HEK293 (cell line): ENCODE results near the gene LCA5L.
A peak's percentile ranks its signal among the peaks of the same experiment; 100 is the strongest.
"Not testable (repeated sequence)": the region's sequence is repeated elsewhere in the genome, so short reads cannot be mapped to it uniquely, and the experiment has no call there.

Source experiments
- CTCF ChIA-PET: fragments of 350-600 bp; formaldehyde crosslinking; extraction: SDS; loops from one replicate; lab custom pipeline; 2021; ENCODE audit warnings: antibody characterized with exemption; lab: Yijun Ruan, JAX
- POLR2A ChIA-PET: fragments of 300-600 bp; formaldehyde crosslinking; extraction: SDS; loops from one replicate; lab custom pipeline; 2020; ENCODE audit warnings: antibody characterized with exemption, inconsistent platforms; lab: Yijun Ruan, JAX
- H3K27ac ChIP-seq: fragments of 200-500 bp; sonication (Bioruptor generic); 2 replicates; pipeline ENCODE4 v1.5.1; 2014; ENCODE audit warnings: low read depth, low read length, control low read depth, inconsistent platforms; ENCODE audit errors: extremely low read depth
- H3K36me3 ChIP-seq, 2 experiments: fragments of 200-500 bp in 1 of 2; sonication (Bioruptor generic) in 1 of 2; 1 replicate in 1 of 2; 2 replicates in 1 of 2; pipeline ENCODE4 v1.5.1; 2014 to 2017; ENCODE audit warnings: inconsistent platforms in 2 of 2, low read length in 2 of 2; ENCODE audit not compliant: control insufficient read depth in 2 of 2, insufficient read depth in 1 of 2
- H3K4me1 ChIP-seq: fragments of 200-500 bp; sonication (Bioruptor generic); 2 replicates; pipeline ENCODE4 v1.5.1; 2014; ENCODE audit warnings: mild to moderate bottlenecking, low read length, inconsistent platforms; ENCODE audit not compliant: control insufficient read depth, insufficient read depth
- H3K4me3 ChIP-seq: 2 replicates; pipeline ENCODE4 v1.5.1; 2011; ENCODE audit warnings: low read depth, mild to moderate bottlenecking, control low read depth, low read length, moderate library complexity
- H3K9me3 ChIP-seq: fragments of 200-500 bp; sonication (Bioruptor generic); 2 replicates; pipeline ENCODE4 v1.5.1; 2014; ENCODE audit warnings: low read depth, low read length, inconsistent platforms; ENCODE audit not compliant: control insufficient read depth, insufficient read depth
- HOXD13 ChIP-seq: sonication (generic); formaldehyde crosslinking; IDR thresholded peaks from 2 replicates; pipeline ENCODE4 v1.8.0; 2022; ENCODE audit warnings: missing genetic modification reagents, borderline replicate concordance
- KLF16 ChIP-seq: fragments of 450-650 bp; formaldehyde crosslinking; IDR thresholded peaks from 2 replicates; pipeline ENCODE4 v1.5.1; 2017; ENCODE audit warnings: missing biosample characterization, missing genetic modification characterization
- PRDM1 ChIP-seq: fragments of 450-650 bp; formaldehyde crosslinking; IDR thresholded peaks from 2 replicates; pipeline ENCODE4; 2016; ENCODE audit warnings: missing biosample characterization, missing genetic modification characterization
- ZNF121 ChIP-seq: fragments of 450-650 bp; formaldehyde crosslinking; IDR thresholded peaks from 2 replicates; pipeline ENCODE4 v1.5.1; 2016; ENCODE audit warnings: missing biosample characterization, missing genetic modification characterization
- ZNF48 ChIP-seq: fragments of 450-650 bp; formaldehyde crosslinking; IDR thresholded peaks from 2 replicates; pipeline ENCODE4 v1.5.1; 2016; ENCODE audit warnings: missing biosample characterization, missing genetic modification characterization
- ZNF561 ChIP-seq: fragments of 450-650 bp; IDR thresholded peaks from 2 replicates; pipeline ENCODE4 v1.5.1; 2018; ENCODE audit warnings: missing biosample characterization, missing genetic modification characterization, borderline replicate concordance
- ZNF701 ChIP-seq: fragments of 450-650 bp; formaldehyde crosslinking; IDR thresholded peaks from 2 replicates; pipeline ENCODE4 v1.5.1; 2016; ENCODE audit warnings: missing biosample characterization, missing genetic modification characterization
- ZNF76 ChIP-seq: fragments of 450-650 bp; formaldehyde crosslinking; IDR thresholded peaks from 2 replicates; pipeline ENCODE4; 2016; ENCODE audit warnings: low read depth, missing biosample characterization, missing genetic modification characterization, borderline replicate concordance
- ZNF777 ChIP-seq: fragments of 450-650 bp; formaldehyde crosslinking; IDR thresholded peaks from 2 replicates; pipeline ENCODE4 v1.5.1; 2017; ENCODE audit warnings: missing biosample characterization, missing genetic modification characterization, borderline replicate concordance
- TF ChIP-seq, protein P1 (sequence below): fragments of 450-650 bp; formaldehyde crosslinking; IDR thresholded peaks from 2 replicates; pipeline ENCODE4 v1.5.1; 2017; ENCODE audit warnings: missing biosample characterization, missing genetic modification characterization
- TF ChIP-seq, protein P2 (sequence below): fragments of 450-650 bp; formaldehyde crosslinking; conservative IDR thresholded peaks from 2 replicates; pipeline ENCODE4 v1.5.1; 2016; ENCODE audit warnings: low read depth, missing biosample characterization, missing genetic modification characterization
- TF ChIP-seq, protein P3 (sequence below): fragments of 450-650 bp; formaldehyde crosslinking; IDR thresholded peaks from 2 replicates; pipeline ENCODE4 v1.5.1; 2016; ENCODE audit warnings: missing biosample characterization, missing genetic modification characterization

The LCA5L gene

DNA sequence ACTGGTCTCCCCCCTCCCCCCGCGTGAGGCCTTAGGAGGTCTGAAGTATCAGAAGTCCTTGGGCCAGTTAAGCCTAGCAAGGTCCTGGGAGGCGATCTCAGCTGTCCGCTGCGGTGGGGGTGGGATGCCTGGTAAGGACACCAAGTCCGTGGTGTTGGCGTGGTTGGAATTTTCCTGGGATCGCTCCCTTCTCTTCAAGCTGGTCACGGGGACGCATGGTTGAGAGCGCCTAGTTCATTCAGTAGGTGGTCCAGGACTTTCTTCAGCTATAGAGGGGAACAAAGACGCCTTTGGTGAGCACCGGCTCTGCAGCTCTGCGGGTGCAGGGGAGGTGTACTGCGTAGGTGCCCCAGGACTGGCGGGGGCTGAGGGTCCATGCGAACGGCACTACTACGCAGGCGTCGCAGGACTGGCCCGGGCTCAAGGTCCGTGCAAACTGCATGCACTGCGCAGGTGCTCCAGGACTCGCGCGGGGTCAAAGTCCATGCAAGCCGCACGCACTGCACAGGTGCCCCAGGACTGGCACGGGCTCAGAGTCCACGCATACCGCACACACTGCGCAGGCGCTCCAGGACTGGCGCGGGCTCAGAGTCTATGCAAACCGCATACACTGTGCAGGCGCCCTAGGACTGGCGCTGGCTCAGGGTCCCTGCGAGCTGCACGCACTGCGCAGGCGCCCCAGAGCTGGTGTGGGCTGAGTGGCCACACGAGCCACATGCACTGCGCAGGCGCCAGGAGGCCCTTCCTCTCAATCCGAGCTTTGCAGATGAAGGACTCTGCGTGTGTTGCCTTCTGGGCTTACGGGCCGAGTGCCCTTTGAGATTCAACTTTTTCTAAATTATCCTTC, 60.1 kb downstream of the LCA5L start (continued):
- TF ChIP-seq, protein P1, sequence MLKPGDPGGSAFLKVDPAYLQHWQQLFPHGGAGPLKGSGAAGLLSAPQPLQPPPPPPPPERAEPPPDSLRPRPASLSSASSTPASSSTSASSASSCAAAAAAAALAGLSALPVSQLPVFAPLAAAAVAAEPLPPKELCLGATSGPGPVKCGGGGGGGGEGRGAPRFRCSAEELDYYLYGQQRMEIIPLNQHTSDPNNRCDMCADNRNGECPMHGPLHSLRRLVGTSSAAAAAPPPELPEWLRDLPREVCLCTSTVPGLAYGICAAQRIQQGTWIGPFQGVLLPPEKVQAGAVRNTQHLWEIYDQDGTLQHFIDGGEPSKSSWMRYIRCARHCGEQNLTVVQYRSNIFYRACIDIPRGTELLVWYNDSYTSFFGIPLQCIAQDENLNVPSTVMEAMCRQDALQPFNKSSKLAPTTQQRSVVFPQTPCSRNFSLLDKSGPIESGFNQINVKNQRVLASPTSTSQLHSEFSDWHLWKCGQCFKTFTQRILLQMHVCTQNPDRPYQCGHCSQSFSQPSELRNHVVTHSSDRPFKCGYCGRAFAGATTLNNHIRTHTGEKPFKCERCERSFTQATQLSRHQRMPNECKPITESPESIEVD (tag by site-specific recombination): no peak

DNA sequence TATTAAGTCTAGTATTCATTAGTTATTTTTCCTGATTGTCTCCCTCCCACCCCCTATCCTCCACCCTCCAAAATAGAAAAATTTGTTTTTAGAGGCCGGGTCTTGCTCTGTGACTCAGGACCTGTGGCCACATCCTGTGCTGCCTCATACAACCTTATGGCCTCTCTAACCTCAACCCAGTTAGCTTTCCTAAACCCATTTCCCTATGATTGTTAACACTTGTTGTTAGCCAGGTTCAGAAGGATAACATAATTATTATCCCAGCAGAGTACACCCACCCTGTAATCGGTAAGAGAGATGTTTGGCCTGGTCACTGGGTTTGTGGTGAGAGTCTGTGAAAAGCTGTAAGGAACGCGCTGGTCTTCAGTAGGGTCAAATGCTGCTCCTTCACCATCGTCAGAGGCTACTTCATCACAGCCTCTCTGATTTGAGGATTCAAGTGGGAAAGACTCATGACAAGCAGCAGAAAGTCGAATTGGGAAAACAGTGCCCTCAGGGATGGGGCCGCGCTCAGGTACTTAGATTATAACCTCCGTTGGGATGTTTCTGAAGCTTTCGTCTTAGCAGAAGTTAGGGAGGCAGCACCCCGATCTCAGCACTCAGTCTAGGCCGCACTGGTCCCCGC, 60.8 kb downstream of the LCA5L start:
- H3K36me3 ChIP-seq: no peaks in the 10 kb centered on the region; a peak in 1 of 3 replicates
- H3K9me3 ChIP-seq: no peaks in the 10 kb centered on the region
- no peak overlapping the region for H3K4me3 ChIP-seq
- ChIA-PET POLR2A (interaction anchor here (1.5 to 3.2 kb wide), 4 partner anchors 11 to 72 kb away, joined by 4 to 32 read pairs (median 6); partner anchors contain the start of gene BRWD1), CTCF (interaction anchor here (0.6 to 1.0 kb wide), 2 partner anchors 11 to 76 kb away, joined by 3 to 4 read pairs; no protein-coding TSS in a partner anchor)
- peak overlapping the region; percentile 42; the same call in 1 of the 2 replicates for H3K27ac ChIP-seq
- peaks cover 14% of the 10 kb centered on the region for H3K4me1 ChIP-seq
- TF ChIP-seq HOXD13 (CRISPR knock-in tag): no peak
- TF ChIP-seq KLF16 (tag by site-specific recombination): no peak
- no peak for TF ChIP-seq ZNF701 (tag by site-specific recombination)
- no peak for TF ChIP-seq ZNF777
- TF ChIP-seq, protein P2, sequence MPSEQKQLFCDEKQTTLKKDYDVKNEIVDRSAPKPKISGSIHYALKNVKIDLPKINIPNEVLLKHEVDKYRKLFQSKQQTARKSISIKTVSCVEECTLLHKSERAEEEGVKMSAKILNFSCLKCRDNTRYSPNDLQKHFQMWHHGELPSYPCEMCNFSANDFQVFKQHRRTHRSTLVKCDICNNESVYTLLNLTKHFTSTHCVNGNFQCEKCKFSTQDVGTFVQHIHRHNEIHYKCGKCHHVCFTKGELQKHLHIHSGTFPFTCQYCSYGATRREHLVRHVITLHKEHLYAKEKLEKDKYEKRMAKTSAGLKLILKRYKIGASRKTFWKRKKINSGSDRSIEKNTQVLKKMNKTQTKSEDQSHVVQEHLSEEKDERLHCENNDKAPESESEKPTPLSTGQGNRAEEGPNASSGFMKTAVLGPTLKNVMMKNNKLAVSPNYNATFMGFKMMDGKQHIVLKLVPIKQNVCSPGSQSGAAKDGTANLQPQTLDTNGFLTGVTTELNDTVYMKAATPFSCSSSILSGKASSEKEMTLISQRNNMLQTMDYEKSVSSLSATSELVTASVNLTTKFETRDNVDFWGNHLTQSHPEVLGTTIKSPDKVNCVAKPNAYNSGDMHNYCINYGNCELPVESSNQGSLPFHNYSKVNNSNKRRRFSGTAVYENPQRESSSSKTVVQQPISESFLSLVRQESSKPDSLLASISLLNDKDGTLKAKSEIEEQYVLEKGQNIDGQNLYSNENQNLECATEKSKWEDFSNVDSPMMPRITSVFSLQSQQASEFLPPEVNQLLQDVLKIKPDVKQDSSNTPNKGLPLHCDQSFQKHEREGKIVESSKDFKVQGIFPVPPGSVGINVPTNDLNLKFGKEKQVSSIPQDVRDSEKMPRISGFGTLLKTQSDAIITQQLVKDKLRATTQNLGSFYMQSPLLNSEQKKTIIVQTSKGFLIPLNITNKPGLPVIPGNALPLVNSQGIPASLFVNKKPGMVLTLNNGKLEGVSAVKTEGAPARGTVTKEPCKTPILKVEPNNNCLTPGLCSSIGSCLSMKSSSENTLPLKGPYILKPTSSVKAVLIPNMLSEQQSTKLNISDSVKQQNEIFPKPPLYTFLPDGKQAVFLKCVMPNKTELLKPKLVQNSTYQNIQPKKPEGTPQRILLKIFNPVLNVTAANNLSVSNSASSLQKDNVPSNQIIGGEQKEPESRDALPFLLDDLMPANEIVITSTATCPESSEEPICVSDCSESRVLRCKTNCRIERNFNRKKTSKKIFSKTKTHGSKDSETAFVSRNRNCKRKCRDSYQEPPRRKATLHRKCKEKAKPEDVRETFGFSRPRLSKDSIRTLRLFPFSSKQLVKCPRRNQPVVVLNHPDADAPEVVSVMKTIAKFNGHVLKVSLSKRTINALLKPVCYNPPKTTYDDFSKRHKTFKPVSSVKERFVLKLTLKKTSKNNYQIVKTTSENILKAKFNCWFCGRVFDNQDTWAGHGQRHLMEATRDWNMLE (tag by site-specific recombination): no peak
- TF ChIP-seq, protein P3, sequence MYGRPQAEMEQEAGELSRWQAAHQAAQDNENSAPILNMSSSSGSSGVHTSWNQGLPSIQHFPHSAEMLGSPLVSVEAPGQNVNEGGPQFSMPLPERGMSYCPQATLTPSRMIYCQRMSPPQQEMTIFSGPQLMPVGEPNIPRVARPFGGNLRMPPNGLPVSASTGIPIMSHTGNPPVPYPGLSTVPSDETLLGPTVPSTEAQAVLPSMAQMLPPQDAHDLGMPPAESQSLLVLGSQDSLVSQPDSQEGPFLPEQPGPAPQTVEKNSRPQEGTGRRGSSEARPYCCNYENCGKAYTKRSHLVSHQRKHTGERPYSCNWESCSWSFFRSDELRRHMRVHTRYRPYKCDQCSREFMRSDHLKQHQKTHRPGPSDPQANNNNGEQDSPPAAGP: no peak
- TF ChIP-seq ZNF76: no peak
- TF ChIP-seq PRDM1 (tag by site-specific recombination): no peak
- no peak for TF ChIP-seq ZNF48 (tag by site-specific recombination)
- no peak for TF ChIP-seq ZNF561 (tag by site-specific recombination)

DNA sequence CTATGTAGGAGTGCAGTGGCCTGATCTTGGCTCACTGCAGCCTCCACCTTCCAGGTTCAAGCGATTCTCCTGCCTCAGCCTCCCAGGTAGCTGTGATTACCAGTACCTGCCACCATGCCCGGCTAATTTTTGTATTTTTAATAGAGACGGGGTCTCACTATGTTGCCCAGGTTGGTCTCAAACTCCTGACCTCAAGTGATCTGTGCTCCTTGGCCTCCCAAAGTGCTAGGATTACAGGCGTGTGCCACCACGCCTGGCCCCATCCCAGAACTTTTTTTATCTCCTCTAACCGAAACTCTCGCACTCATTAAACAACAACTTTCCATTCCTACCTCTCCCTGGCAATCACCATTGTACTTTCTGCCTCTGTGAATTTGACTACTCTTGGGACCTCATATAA, 63.5 kb downstream of the LCA5L start:
- H3K4me3 ChIP-seq, H3K27ac ChIP-seq, H3K36me3 ChIP-seq, POLR2A ChIA-PET, H3K9me3 ChIP-seq: not testable (repeated sequence)
- H3K4me1 ChIP-seq: peaks cover 11% of the 10 kb centered on the region
- TF ChIP-seq ZNF121 (tag by site-specific recombination) (peak; percentile 81), PRDM1 (tag by site-specific recombination) (peak; percentile 16; the same call in 1 of the 2 replicates)
- CTCF ChIA-PET: interaction anchor here (0.6 to 0.7 kb wide), 2 partner anchors 38 to 829 kb away, joined by 3 read pairs; no protein-coding TSS in a partner anchor
